NCI-H1694 (cell line): ENCODE data around the gene UBE4A.

Experiments
- DNase-seq: peaks from one replicate; lab custom pipeline; 2025; lab: John Stamatoyannopoulos, UW

Gene UBE4A

DNA sequence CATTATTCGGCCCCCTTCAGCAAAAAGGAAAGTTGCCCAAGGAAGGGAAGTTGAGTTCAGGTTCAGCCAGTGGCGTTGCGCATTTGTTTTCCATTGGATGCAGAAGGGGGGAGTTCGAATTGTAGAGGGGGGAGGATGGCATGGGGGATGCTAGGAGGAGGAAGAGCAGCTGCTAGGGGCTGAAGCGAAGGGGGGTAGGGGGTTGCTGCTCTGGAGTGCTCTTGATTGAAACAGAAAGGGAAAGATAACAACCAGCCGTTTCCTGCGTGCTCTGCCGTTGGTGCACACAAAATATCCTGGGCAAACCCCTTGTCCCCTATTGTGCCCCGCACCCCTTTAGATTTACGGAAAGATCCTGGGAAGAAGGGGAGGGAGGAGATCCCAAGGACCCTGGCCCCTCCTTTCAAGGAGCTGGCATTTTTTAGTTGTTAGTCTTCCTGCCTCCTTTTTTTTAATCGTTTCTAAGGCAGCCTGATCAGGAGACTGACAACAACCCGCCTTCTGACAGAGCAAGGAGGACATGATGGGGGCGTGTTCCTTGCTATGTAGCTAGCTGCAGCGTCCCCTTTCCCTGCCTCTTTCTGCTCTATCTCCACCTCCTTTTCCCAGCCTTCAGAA lies 79.0 kb downstream of the UBE4A start:
- DNase-seq: no peak

DNA sequence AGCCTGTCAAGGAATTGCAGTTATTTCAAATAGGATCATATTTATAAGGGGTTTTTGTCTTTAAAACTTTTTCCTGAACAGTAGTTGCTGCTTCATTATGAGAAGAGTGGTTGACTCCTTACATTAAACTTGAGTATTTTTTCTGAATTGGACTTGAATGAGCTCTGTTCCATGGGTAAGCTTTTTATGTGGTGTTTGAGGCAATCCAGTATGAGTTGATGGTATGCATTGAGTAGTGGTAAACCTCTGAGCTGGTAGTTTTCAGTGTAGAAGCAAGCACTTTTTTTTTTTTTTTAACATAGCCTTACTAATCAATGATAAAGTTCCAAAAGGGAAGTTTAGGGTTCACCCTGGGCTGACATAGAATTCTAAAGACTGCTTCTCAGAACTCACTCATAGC lies 80.2 kb downstream of the UBE4A start:
- DNase-seq: no peak

DNA sequence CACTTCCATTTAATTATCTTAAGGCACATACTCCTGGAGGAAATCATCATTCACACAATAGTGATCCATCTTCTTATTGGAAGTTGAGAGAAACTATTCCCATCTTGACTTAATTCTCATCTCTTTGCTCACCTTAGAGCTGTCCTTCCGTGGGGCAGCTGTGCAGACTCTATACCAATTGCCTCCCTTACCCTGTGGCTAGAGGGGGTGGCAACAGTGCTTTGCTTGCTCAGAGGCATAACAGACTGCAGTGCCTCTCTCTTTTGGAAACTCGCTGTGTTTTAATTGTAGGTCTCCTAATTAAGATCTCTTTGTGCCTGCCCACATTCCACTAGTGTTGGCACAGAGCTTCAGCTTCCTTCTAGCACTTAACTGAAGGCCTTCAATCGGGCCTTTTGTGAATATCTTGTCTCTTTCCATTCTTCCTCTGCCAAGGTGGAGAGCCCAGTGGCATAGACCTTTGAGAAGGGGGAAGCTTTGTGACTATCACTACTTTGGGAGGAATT lies 82.4 kb downstream of the UBE4A start:
- no peak for DNase-seq

DNA sequence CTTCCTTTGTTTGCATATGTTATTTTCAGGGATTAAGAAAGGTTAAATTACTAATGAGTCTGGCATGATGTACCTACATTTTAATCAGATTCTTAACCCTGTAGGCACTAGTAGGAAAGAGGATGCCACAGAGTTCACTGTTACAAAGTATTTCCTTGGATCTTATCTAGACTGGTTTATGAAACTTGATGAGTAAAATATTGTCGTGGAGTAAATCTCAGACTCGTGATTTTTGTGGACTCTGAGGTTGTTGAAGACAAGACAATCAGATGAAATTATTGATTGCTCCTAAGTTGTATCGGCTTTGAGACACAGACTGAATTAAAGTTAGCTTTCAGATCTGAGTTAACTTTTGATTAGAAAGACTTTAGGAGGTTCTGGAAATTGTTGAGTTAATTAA lies 82.9 kb downstream of the UBE4A start:
- DNase-seq: no peak

DNA sequence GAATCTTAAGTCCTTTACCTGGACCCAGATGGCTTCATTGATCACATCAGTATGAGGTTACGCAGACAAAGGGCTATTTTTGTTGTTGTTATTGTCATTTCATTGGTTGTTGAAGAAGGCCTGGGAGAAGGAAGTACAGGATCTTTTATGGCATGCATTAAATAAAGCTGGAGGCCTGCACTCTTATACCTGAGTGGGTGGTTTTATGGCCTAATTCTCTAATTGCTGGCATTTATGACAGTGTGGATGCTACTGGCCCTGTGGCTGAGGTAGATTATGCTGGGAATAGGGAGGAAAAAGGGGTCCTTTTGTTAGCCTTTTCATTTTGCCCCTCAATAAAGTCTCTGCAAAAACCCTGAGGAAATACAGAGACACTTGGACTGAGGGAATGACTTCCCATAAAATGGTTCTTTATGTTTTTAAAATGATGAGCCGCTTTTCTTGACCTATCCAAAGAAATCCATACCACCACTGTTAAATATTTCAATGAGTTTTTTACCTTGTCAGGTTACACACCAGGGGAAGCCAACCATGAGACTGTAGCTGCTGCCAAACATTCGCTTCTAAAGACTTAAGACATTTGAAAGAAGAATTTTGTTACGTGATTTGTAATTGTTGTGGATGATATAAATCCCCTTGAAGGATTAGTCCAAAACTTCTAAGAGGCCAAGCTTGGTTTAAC lies 83.6 kb downstream of the UBE4A start:
- no peak for DNase-seq

DNA sequence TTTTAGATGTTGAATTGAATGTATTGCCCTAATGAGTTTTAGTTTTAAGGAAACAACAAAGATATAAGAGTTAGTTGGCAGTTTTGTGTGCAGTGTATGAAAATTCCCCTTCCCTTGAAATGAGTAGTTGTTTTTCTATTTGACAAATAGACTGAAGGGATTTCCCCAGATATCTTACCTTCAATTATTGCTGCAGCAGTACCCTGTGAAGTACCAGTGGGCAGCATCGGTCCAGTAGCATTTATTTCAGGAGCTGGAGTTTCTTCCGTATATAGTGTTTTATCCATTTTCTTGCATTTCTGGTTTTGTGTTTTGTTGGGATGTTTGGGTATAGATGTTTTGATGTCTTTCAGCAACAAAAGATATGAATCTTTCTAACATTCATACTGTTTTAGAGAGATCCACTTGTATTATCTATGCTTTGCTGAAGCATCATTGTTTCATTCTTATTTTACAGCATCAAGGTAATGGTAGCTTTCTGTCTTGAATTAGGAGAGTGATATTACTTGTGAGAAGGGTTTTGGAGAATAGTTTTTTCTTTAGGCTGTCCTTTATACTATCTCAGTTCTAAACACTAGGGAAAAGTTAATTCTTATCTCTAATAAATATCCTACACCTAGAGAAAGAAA lies 84.3 kb downstream of the UBE4A start:
- DNase-seq: no peak

DNA sequence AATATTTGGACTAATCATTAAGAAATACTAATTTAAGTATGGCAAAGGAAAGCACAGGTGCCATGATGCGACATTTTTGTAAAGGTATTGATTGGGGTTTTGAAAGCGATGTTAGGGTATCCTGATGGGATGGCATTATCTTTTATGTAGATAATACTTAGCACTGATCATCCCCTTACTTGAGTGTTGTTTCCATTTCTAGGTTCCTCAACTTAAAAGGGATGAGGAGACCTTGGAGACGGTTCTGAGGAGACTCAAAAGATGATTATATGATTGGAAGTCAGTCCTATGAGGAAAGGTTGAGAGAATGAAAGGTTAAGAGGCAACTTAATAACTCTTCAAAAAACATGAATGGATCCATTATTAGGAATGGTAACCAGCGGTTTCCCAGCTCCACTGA lies 88.0 kb downstream of the UBE4A start:
- DNase-seq: no peak

DNA sequence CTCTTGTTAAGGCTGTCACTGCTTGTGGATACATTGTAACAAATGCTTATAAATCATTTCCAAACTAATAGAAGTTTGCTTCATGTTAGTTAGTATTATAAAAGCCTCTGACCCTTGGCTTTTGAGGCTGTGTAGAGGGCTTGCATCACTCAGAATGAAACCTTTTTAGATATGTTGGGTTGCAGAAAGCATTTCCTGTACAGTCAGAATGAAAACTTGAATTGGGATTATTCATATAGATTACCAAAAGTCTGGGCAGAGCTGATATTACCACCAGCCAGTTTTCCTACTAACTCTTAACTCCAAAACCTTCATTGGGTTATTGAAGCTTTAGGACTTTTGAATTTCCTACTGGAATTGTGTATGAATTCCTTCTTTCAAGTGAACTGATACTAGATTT lies 88.9 kb downstream of the UBE4A start:
- no peak for DNase-seq
